H1 (cell line): Measurements from ENCODE around the gene UBB. TPM values are rescaled to one million over a fixed set of nuclear protein-coding genes. Genes with fewer than 3 reads are reported as not detected.

Experiments
- BACH1 ChIP-seq: IDR thresholded peaks from 2 replicates; pipeline ENCODE4 v1.6.1; 2012; ENCODE audit warnings: low read length, improper control_type of control experiment
- BRCA1 ChIP-seq: IDR thresholded peaks from 2 replicates; pipeline ENCODE4 v1.6.1; 2012; ENCODE audit warnings: low read depth, low read length, improper control_type of control experiment
- CHD2 ChIP-seq: IDR thresholded peaks from 2 replicates; pipeline ENCODE4 v1.6.1; 2012; ENCODE audit warnings: low read length, improper control_type of control experiment
- CTCF ChIP-seq, 3 experiments: IDR thresholded peaks; 1 replicate in 2 of 3; 2 replicates in 1 of 3; pipeline versions ENCODE4 v1.5.1 to v1.6.1; 2011; ENCODE audit warnings: low read length in 3 of 3, mild to moderate bottlenecking in 3 of 3, inconsistent platforms in 2 of 3, low read depth in 1 of 3, moderate library complexity in 1 of 3; ENCODE audit not compliant: insufficient read depth in 1 of 3; ENCODE audit errors: control extremely low read depth in 1 of 3
- E2F6 ChIP-seq: IDR thresholded peaks from 2 replicates; pipeline ENCODE4 v1.6.1; 2012; ENCODE audit warnings: inconsistent platforms
- EP300 ChIP-seq, 2 experiments: IDR thresholded peaks; 1 replicate in 1 of 2; 2 replicates in 1 of 2; pipeline ENCODE4 v1.6.1; 2011 to 2012; ENCODE audit warnings: low read depth in 2 of 2, low read length in 2 of 2, mild to moderate bottlenecking in 2 of 2, borderline replicate concordance in 1 of 2, inconsistent platforms in 1 of 2, moderate library complexity in 1 of 2
- EZH2 ChIP-seq: fragments of 200-600 bp; sonication (generic); IDR thresholded peaks from 2 replicates; pipeline ENCODE4 v1.7.1; 2012; ENCODE audit warnings: low read depth, mild to moderate bottlenecking, moderate library complexity, low read length, inconsistent platforms; ENCODE audit not compliant: severe bottlenecking
- GTF2F1 ChIP-seq: IDR thresholded peaks from 2 replicates; pipeline ENCODE4 v1.6.1; 2012; ENCODE audit warnings: low read depth, low read length, improper control_type of control experiment, borderline replicate concordance
- HDAC2 ChIP-seq, 2 experiments: fragments of 300-600 bp in 1 of 2; sonication (generic) in 1 of 2; IDR thresholded peaks; 2 replicates each; pipeline ENCODE4 v1.6.1; 2011 to 2012; ENCODE audit warnings: low read depth in 2 of 2, low read length in 2 of 2, mild to moderate bottlenecking in 2 of 2, moderate library complexity in 2 of 2, borderline replicate concordance in 1 of 2, inconsistent platforms in 1 of 2
- KDM4A ChIP-seq: IDR thresholded peaks from one replicate; pipeline ENCODE4 v1.7.1; 2012; ENCODE audit warnings: low read depth, mild to moderate bottlenecking, moderate library complexity, low read length, inconsistent platforms; ENCODE audit not compliant: severe bottlenecking
- MAX ChIP-seq: IDR thresholded peaks from 2 replicates; pipeline ENCODE4 v1.6.1; 2012; ENCODE audit warnings: inconsistent platforms
- PHF8 ChIP-seq: fragments of 200-600 bp; sonication (generic); conservative IDR thresholded peaks from 2 replicates; pipeline ENCODE4 v1.7.1; 2012; ENCODE audit warnings: low read depth, mild to moderate bottlenecking, inconsistent platforms, low read length, moderate library complexity
- POLR2A ChIP-seq, 2 experiments: IDR thresholded peaks; 1 replicate in 1 of 2; 2 replicates in 1 of 2; pipeline ENCODE4 v1.6.1; 2011; ENCODE audit warnings: low read depth in 2 of 2, low read length in 2 of 2, mild to moderate bottlenecking in 2 of 2; ENCODE audit errors: control extremely low read depth in 1 of 2
- RBBP5 ChIP-seq: IDR thresholded peaks from 2 replicates; pipeline ENCODE4 v1.7.1; 2012; ENCODE audit warnings: low read depth, mild to moderate bottlenecking, inconsistent platforms, low read length, moderate library complexity, borderline replicate concordance
- SAP30 ChIP-seq: fragments of 300-600 bp; sonication (generic); IDR thresholded peaks from 2 replicates; pipeline ENCODE4 v1.7.1; 2012; ENCODE audit warnings: low read length, moderate library complexity, mild to moderate bottlenecking, inconsistent platforms; ENCODE audit not compliant: insufficient read depth, insufficient replicate concordance
- SIN3A ChIP-seq, 2 experiments: IDR thresholded peaks in 1 of 2; conservative IDR thresholded peaks in 1 of 2; 2 replicates each; pipeline ENCODE4 v1.6.1; 2011 to 2012; ENCODE audit warnings: low read length in 2 of 2, improper control_type of control experiment in 1 of 2, low read depth in 1 of 2, mild to moderate bottlenecking in 1 of 2
- SP1 ChIP-seq: IDR thresholded peaks from 2 replicates; pipeline ENCODE4 v1.6.1; 2011; ENCODE audit warnings: low read depth, low read length
- SRF ChIP-seq: IDR thresholded peaks from 2 replicates; pipeline ENCODE4 v1.6.1; 2011; ENCODE audit warnings: mild to moderate bottlenecking, low read depth, low read length, moderate library complexity
- TBP ChIP-seq: IDR thresholded peaks from 2 replicates; pipeline ENCODE4 v1.6.1; 2011; ENCODE audit warnings: low read depth, low read length, improper control_type of control experiment
- polyA plus RNA-seq, 7 experiments: library from polyadenylated mRNA; depleted of rRNA in 3 of 7; stranded (reverse) in 5 of 7; unstranded in 2 of 7; fragments of >200 nt in 5 of 7; fragments of 200-250 nt in 2 of 7; gene quantifications; 1 replicate in 5 of 7; 2 replicates in 1 of 7; 4 replicates in 1 of 7; pipeline versions ENCODE4 v1.2.1 to v1.2.3, GENCODE V29; 2011 to 2013; ENCODE audit warnings: missing spikeins in 2 of 7, mixed read lengths in 2 of 7
- total RNA-seq: library from RNA; stranded (reverse); fragmentation: NEBNext Ultra II Directional; extraction: Animal tissue kit (Norgen Biotek cat#: 25700); gene quantifications from 2 replicates; pipeline ENCODE4 v1.2.1, GENCODE V29; 2021

The UBB gene
- total and polyA plus RNA-seq, 2 of the 8 experiments (the other 6 are each of a cell fraction or from before 2014, with no cell fraction given), result 1,597 to 1,605 TPM

GRCh38 chr17:16353317-16354174, 27.3 kb upstream of the UBB start, which contains the start of gene CENPV (continued):
- TF ChIP-seq TBP (peak; percentile 41; the same call in 1 of the 2 replicates), BACH1 (no peak), POLR2A (IDR thresholded peaks at IDR 0.05; ENCODE audit: control extremely low read depth in 1 of 2, low read depth in 2 of 2, low read length in 2 of 2) (peak; percentile 54 to 56; a peak in 2 of 3 replicates), BRCA1 (peak; percentile 84), KDM4A (no peak), CHD2 (peak; percentile 96), SAP30 (no peak), EZH2 (no peak), HDAC2 (IDR thresholded peaks at IDR 0.05; ENCODE audit: borderline replicate concordance in 1 of 2, low read depth in 2 of 2, low read length in 2 of 2) (peak in 1 of 2 experiments; percentile 64; a peak in 1 of 4 replicates), MAX (peak; percentile 70), E2F6 (peak; percentile 77), PHF8 (peak; percentile 79; the same call in 1 of the 2 replicates), SP1 (no peak), CTCF (IDR thresholded peaks at IDR 0.05; ENCODE audit: control extremely low read depth in 1 of 3, insufficient read depth in 1 of 3, low read depth in 1 of 3, low read length in 3 of 3) (peak; percentile 13 to 32 (median 14); a peak in 3 of 4 replicates), EP300 (IDR thresholded peaks at IDR 0.05; ENCODE audit: borderline replicate concordance in 1 of 2, low read depth in 2 of 2, low read length in 2 of 2) (no peak), SRF (no peak), SIN3A (conservative IDR thresholded peaks at IDR 0.05 in 1 of 2, IDR thresholded peaks at IDR 0.05 in 1 of 2; ENCODE audit: low read depth in 1 of 2, low read length in 2 of 2) (no peak), GTF2F1 (no peak), RBBP5 (peak; percentile 16; the same call in 1 of the 2 replicates)
